ENCODE data around the gene NCEH1. TPM values are rescaled to one million over a fixed set of nuclear protein-coding genes. Genes with fewer than 3 reads are reported as not detected.

The NCEH1 gene
- total and polyA plus RNA-seq, 10 of the 15 experiments (the other 5 are each of a cell fraction or from before 2014, with no cell fraction given) = 1.8 to 8.1 (median 4.5) TPM

- BruUV-seq (replicated peaks) = no TSS peak
- ChIA-PET RAD21 (ENCODE audit: unreplicated experiment) (interaction anchor here (0.9 kb wide), 1 partner anchor 29 kb away, joined by 3 read pairs; no protein-coding TSS in a partner anchor), CTCF (interaction anchor here (1.2 to 4.6 kb wide), 7 partner anchors 10 to 164 kb away, joined by 3 to 24 read pairs (median 10); no protein-coding TSS in a partner anchor), SMC1A (ENCODE audit: uncharacterized antibody, unreplicated experiment) (interaction anchor here (1.1 to 2.5 kb wide), 4 partner anchors 10 to 49 kb away, joined by 3 to 12 read pairs (median 8); no protein-coding TSS in a partner anchor), POLR2A (interaction anchor here (0.5 to 1.3 kb wide), 3 partner anchors 12 to 109 kb away, joined by 3 to 5 read pairs (median 3); no protein-coding TSS in a partner anchor)
- H3K36me3 ChIP-seq (ENCODE audit: control insufficient read depth in 2 of 2, insufficient read depth in 2 of 2, low read length in 1 of 2) = no peaks in the 10 kb centered on the region
- in situ Hi-C loops (cut with MboI) (no loop called here), intact Hi-C loops (cut with micrococcal nuclease; ENCODE audit: unreplicated experiment) (no loop called here)
- H2AFZ ChIP-seq (ENCODE audit: control insufficient read depth, low read depth, low read length) = no peak overlapping the region
- no peaks in the 10 kb centered on the region for H3K4me1 ChIP-seq (ENCODE audit: control insufficient read depth, insufficient read depth, low read length)
- DNase-seq (ENCODE audit: low read depth, low spot score) (no peak), FAIRE-seq (no peak), ATAC-seq (no peak)
- no peaks in the 10 kb centered on the region for H3K79me2 ChIP-seq (ENCODE audit: control insufficient read depth, insufficient read depth, low read length)
- H3K4me2 ChIP-seq (ENCODE audit: control insufficient read depth, insufficient read depth) = no peak overlapping the region
- H3K27ac ChIP-seq (ENCODE audit: control insufficient read depth, insufficient read depth) = no peak overlapping the region
- H3K27me3 ChIP-seq (replicated peaks in 1 of 2; ENCODE audit: control insufficient read depth in 2 of 2, insufficient read depth in 2 of 2, low read length in 1 of 2) = no peaks in the 10 kb centered on the region
- TF ChIP-seq PAX5 (IDR thresholded peaks at IDR 0.05; ENCODE audit: borderline replicate concordance, low read depth, low read length) (no peak), ZZZ3 (IDR thresholded peaks at IDR 0.05; ENCODE audit: control insufficient read depth, insufficient read length, low read depth) (no peak), YY1 (IDR thresholded peaks at IDR 0.05; ENCODE audit: low read depth, low read length) (no peak), IRF3 (IDR thresholded peaks at IDR 0.05) (no peak), RCOR1 (conservative IDR thresholded peaks at IDR 0.05; ENCODE audit: low read depth, low read length) (no peak), MLLT1 (IDR thresholded peaks at IDR 0.05) (no peak), MEF2B (IDR thresholded peaks at IDR 0.05; ENCODE audit: partially characterized antibody, poor library complexity, severe bottlenecking) (no peak), MTA3 (IDR thresholded peaks at IDR 0.05; ENCODE audit: borderline replicate concordance, low read length) (no peak), CREM (IDR thresholded peaks at IDR 0.05; ENCODE audit: low read depth) (no peak), JUNB (IDR thresholded peaks at IDR 0.05) (no peak), EZH2 (IDR thresholded peaks at IDR 0.05; ENCODE audit: borderline replicate concordance, control insufficient read depth, low read depth, low read length) (no peak), ELK1 (IDR thresholded peaks at IDR 0.05; ENCODE audit: low read depth, low read length) (no peak), NFXL1 (IDR thresholded peaks at IDR 0.05; ENCODE audit: borderline replicate concordance) (no peak), LARP7 (IDR thresholded peaks at IDR 0.05) (no peak)
- no peak overlapping the region for H3K4me3 ChIP-seq
- no peak overlapping the region for H3K9ac ChIP-seq (ENCODE audit: control insufficient read depth, insufficient read depth, low read length)
- no peaks in the 10 kb centered on the region for H3K9me3 ChIP-seq (replicated peaks; ENCODE audit: control insufficient read depth, insufficient read depth, low read length)
- 78% methylated on average over 9 of the region's 9 CpGs for WGBS (ENCODE audit: insufficient coverage, insufficient replicate concordance, low lambda C conversion rate, missing lambda C conversion rate)
- H4K20me1 ChIP-seq (ENCODE audit: control insufficient read depth, insufficient read depth) = no peaks in the 10 kb centered on the region
These were observed 85.9 kb downstream of the NCEH1 start for GRCh38 chr3:172624999-172625398.
